Effector CD4-positive, alpha-beta T cell (primary cell): Measurements from ENCODE around the gene GPR146.

Source experiments
- DNase-seq: peaks from one replicate; pipeline ENCODE4 v3.0.0-alpha.2; 2020

The GPR146 gene

DNA sequence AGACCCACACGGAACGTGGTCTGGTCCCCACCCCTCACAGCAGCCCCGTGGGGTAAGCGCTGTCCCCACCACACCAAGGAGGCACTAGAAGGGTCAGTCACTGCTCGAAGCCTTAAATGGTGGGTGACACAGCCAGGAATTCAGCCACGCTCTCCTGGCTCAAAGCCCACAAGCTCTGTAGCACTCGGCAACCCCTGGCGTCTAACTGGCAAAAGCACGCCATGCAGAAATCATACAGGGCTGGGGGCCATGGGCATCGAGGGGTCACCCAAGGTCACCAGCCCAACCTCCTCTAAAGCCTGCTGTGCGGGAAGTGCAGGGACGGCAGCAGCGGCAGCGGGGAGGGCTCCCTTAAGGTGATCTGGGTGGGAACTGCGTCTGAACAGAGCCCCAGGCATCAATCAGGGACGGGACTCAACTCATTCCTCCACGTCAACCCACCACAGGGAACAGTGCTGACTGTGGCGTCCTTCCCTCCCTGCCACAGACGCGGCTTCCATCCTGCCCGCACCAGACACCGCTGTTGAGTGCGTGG, 51.3 kb downstream of the GPR146 start:
- no peak for DNase-seq

DNA sequence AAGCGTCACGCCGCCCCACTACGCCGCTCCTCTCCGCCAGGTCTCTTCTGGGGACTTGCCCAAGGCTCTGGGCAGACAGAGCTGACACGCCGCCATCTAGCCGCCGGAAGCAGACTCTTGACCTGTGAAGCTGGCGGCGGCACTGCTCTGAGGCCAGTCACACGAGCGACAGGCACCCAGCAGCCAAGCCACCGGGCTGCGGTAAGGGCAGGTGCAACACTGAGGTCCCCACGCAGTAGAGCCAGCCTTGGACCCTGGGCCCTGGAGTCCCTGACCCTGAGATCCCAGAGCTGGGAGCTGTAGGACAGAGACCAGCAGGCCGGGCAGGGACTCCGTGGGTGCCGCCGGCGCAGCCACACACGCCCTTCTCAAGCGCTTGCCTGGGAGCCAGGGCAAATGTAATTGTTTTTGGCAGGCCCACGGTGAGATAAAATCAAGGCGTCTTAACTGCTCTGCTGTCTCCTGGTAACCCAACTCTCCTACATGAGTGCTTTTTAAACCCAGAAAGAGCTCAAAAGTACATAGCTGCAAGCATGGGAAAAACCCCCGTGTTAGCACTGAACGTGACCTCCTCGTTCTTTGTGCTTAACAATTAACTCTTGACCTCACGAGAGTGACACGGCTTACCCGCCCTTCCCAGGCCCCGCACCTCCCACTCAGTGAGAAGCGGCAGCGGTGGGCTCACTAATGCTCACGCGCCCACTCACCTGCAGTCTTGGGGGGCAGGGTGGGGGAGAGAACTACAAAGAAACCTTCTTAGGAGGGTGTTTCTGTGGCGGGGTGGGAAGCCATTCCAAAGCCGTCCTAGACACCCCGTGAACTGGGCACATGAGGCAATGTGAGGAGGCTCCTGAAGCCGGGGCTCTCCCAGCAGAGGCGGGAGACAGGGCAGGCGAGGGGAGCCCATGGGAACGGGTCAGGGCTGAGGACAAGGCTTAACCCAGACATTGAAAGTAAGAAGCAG, 52.1 kb downstream of the GPR146 start:
- no peak for DNase-seq

DNA sequence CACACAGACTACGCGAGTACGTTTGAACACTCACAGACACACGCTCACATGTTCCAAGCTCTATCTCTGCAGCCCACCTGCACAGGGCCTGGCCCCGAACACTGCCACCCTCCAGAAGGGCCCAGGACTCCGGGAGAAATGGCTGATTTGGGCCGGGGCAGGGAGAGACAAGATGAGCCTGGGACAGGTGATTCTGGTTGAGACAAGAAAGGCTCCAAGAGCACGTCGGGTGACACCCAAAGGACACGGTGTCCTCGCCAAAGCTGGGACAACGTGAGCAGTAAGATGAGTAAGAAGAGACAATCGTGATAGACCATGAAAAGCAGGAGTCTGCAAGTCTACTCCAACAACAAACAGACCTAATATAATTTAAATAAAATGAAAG, 52.8 kb downstream of the GPR146 start:
- no peak for DNase-seq

DNA sequence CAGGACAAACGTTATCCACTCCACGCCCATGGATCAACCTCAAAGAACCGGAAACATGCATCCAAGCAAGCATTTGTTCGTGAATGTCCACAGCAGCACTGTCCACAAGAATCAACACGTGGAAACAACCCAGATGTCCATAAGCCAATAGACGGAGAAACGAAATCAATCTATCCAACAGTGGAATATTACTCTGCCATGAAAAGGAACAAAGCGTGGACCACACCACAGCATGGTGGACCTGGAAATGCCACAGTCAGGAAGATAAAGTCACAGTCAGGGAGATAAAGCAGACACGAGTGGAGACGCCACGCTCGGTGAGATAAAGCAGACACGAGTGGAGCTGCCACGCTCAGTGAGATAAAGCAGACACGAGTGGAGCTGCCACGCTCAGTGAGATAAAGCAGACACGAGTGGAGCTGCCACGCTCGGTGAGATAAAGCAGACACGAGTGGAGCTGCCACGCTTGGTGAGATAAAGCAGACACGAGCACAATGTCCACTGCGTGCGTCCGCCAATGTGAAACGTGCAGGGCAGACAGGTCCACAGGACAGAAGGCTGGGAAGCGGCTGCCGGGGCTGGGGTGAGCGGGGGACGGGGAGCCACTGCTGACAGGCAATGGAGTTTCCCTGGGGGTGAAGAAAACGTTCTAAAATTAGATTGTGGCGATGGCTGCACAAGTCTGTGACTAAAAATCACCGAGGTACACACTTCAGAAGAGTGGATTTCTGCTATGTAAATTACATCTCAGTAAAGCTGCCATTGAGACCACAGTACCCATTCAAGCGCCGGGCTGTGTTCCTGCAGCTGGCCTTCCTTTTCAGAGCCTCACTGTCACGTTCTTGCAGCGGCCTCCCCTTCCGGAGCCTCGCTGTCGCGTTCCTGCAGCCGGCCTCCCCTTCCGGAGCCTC, 54.2 kb downstream of the GPR146 start:
- DNase-seq, result no peak

DNA sequence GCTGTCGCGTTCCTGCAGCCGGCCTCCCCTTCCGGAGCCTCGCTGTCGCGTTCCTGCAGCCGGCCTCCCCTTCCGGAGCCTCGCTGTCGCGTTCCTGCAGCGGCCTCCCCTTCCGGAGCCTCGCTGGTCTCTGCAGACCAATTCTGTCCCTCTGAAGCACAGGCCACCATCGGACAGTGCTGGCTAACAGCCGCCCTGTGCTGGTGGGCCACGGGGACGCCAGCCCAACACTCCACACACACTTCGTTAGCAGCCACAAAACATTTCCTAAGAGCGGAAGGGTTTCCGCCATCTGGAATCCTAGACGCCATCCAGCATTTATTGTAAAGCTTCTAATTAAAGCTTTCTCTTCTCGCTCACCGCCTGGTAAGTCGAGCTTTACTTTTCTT, 54.8 kb downstream of the GPR146 start:
- DNase-seq, result no peak

DNA sequence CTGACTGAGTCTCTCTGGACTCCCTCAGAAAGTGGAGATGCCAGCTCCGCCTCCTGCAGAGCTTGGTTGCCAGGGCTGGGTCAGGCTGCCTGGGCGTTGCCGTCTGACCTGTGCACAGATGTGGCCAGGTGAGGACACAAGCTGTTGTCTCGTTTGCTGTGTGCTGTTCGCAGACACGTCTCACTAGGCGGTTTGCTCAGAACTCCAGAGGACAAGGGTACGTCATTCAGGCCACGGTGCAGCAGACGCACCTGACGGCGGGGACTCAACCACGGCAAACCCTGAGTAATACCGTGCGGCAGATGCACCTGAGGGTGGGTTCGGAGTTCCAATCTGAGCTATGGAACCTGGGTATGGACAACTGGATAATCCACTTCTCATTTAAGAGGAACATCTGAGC, 55.3 kb downstream of the GPR146 start:
- DNase-seq, result no peak

DNA sequence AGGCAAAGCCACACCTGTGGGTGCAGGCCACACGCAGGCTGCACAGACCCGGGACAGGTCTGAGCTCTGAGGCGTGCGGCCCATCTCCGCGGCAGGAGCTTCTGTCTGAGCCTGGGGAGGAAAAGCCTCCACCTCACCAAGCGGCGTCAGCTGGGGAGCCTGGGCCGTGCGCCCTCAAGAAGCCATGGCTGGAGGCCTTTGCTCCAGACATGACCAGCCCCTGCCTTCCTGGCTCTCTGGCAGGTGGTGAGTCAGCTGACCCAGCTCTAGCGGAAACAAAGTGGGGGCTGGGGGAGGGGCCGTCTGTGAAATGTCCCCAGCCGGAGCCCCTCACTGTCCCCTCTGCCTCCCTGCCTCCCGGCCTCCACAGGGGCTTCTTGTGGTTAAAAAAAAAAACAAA, 56.0 kb downstream of the GPR146 start:
- DNase-seq, result no peak

DNA sequence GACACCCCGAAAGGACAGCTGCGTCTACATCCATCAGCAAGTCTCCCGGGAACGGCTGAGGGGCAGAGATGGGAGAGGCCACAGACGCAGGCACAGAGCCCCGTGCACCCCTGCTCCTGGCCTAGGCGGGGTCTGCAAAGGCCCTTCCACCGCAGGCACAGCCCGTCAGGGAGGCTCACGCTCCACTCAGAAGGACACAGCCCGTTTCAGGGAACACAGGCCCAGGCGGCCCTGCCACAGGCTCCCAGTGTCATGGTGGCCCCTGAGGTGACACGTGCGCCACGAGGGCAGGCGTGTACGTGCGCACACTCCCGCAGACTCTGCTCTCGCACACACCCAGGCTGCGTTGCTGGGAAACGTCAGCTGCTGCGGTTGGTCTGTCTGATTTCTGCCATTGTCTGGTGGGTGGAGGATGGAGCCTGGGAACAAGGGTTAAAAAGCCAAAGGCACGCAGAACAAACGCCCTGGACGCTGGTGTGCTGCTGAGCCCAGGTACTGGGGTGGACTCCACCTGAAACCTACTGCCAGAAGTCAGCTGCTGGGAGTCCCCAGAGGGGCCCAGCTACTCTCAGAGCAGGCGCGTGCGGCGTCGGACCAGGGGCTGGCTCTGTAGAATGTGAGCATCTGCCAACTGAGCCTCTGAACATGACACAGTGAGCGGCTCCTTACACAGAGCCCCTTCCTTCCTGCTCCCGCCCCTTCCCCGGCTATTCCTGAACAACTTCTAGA, 56.7 kb downstream of the GPR146 start:
- DNase-seq, result no peak

DNA sequence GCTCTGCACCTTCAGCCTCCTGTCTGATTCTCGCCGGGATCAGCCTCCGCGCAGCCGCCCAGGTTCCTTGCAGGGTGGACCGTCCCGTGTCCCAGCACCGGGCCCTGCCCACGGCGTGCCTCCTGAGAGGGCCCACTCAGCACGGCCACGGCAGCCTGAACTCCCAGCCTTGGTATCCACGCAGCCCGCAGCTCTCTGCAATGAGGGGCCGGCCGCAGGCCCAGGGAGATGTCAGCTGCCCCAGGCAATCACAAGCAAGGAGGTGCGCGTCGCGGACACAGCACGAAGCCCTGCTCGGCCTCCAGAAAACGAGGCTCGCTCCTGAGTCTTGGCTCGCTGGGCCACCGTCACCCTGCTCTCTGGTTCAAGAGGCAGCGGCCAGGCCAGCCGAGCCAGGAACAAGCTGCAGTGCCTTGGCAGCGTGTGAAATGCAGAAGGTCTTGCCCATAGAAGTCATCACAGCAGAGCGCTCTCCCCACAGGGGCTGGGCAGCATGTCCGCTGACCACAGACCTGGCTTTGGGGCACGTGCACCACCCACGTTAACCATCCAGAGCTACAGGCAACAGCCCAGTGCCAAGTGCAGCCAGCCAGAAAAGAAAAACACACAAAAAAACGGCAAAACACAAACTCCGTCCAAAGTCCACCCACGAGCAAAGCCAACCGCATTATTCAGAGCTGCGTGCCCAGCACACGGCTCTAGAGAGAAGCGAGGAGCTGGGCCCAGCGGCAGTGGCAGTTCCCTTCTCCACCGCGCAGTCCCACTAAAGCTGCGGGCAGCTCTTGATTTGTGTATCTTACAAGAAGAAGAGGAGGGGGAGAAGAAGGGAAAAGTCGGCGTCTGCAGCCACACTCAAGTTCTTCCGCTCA, 57.5 kb downstream of the GPR146 start:
- DNase-seq, result no peak

DNA sequence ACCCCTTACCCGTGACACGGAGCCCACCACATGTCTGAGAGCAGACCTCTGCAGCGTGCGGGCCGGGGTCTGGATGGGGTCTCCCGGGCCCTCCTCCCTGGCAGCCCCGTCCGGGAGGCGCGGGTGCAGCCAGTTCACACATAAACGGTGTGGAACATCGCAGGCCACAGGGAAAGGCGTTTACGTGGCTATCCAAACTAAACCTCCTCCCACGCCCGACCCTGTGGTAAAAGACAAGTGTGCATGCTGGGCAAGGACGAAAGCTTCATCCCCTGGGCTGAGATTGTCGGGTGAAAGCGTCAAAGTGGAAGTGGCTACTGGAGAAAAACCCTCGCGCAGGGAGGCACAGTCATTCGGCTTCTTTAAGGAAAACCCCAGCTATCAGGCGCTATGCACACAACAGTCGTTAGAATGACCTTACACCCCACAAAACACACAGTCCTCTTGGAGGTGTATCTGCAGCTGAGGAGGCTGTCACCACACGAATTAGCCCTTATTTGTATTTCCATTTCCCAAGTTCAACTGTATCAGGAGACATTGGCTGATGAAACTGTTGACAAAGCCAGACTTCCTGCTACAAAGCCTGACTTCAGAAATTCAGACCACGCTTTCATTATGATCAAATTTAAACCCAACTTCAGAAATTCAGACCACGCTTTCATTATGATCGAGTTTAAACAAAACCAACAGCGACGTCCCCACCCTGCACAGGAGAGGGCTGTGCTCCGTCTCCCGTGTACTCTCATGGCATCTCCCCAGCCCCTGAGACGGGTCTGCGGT, 58.9 kb downstream of the GPR146 start:
- DNase-seq, result no peak

DNA sequence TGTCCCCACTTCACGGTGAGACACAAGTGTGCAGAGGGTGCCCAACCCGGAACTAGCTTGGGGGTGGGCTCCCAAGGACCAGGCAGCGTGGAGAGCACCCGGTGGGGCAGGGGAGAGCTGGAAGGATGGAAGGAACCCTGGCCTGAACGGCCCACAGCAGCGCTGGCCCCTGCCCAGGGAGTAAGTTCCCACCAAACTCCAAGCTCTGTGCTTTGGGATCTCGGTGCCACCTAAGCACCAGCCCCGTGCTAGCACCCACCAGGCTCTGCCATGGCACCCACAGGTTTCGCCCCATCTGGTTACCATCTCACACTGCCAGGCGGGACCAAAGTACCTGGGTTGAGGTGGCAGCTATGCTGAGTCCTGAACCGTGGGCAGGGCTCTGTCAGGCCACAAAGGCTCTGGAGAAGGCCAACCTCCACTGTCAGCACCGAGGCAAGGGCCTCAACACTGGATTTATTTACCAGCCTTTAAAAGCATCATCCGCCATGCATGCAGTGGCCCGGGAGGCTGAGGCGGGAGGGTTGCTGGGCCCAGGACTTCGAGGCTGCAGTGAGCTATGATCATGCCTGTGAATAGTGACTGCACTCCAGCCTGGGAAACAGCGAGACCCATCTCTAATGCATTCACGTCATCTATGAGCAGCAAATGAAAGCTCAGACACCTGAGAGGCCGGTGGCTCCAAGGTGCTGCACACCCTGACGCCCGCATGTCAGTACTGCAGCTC, 59.6 kb downstream of the GPR146 start:
- no peak for DNase-seq

DNA sequence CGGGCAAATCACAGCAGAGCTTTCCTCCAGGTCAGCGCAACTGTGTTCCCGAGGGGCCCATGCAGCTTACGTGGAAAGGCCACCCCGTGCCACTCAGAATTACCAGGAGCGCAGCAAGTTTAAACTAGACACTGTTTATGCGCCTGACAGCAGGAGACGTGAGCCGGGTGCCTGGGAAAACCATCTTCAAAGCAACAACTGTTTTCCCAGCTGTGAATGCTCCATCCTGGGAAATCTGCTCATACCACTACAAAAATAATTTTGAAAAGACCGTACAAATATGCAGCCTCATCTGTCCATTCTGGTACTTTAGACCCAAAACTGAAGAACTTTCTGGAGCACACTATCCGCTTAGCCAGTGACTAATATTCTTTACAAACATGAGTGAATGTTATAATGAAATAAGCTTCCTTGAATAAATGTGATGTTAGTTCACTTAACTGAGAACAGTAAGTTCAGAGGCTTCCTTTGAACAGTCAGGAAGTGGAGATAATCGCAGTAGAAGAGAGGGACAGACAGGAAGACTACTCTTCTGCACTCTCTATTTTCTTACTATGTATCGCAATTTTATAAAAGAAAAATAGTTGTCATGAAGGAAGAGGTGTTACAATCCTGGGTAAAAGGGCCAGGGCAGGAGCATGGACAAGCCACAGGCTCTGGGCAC, 60.3 kb downstream of the GPR146 start:
- no peak for DNase-seq

DNA sequence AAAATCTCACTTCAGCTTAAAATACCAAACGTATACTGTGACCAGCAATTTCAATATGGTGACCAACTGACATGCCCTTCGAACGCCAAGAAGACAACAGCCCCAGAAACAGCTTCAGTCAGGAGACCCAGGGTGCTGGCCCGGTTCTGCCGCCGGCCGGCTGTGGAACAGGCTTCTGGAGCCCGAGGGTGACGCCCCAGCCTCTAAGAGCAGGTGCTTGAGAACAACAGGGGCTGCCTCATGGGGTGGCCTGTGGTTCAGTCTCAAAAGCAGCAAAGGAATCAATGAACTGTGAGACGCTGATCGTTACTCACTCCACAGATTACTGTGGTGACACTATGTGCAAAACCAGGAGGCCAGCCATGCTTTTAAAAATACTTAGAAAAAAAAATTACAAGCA, 60.8 kb downstream of the GPR146 start:
- no peak for DNase-seq

DNA sequence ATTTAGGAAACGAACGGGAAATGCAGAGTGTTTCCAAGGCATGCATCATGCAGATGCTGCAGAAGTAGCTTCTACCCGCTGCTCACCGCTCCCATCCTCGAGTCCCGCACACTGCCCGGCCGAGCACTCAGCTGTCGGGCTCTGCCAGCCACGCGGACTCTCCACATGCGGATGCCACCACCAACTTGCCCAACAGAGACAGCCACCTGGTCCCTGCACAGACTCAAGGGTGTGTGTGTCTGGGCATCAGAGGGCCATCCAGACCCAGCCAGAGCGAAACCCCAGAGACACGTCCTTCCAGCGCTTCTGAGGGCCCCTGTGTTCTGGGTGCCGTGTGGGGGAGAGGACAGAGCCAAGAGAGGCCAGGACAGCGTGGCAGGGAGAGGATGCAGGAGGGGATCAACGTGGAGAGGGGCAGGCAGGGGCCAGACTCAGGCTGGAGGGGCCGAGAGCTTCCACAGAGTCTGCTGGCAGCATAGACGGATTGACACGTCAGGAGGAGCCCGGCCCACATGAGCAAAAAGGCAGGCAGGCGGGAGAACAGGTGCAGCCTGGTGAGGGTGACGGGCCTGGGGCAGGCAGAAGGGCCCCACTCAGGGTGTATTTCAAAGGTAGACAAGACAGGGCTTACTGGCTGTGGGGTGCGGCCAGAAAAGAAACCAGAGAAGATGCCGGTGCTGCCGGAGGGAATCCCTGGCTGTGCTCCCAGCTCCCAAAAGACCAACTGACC, 61.9 kb downstream of the GPR146 start:
- DNase-seq, result no peak

DNA sequence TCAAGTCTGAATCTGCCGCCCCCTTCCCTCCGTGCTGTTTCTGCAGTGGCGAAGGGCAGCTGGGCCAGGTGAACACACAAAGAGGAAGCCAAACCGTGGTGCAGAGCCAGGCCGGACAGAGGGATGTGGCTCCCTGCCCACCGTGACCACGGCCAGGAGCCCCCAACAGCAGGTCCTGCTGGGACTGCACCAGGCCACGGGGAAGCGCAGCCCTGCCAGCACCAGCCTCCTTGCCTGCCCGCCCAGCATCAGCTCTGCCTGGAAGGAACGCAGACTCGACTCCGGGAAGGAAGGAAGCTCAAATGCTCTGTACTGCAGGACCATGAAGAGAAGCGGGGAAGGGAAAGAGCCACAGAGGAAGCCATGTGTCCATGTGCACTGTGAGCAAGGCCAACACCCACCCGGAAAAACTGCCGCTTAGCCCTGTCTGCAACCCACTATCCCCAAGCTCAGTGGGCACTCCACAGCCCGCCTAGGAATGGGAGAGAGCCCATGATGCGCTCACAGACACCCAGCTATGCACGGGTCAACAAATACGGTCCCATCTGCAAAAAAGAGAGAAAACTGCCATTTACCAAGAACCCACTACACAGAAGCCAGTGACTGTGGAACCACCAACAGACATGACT, 62.6 kb downstream of the GPR146 start:
- DNase-seq, result no peak

DNA sequence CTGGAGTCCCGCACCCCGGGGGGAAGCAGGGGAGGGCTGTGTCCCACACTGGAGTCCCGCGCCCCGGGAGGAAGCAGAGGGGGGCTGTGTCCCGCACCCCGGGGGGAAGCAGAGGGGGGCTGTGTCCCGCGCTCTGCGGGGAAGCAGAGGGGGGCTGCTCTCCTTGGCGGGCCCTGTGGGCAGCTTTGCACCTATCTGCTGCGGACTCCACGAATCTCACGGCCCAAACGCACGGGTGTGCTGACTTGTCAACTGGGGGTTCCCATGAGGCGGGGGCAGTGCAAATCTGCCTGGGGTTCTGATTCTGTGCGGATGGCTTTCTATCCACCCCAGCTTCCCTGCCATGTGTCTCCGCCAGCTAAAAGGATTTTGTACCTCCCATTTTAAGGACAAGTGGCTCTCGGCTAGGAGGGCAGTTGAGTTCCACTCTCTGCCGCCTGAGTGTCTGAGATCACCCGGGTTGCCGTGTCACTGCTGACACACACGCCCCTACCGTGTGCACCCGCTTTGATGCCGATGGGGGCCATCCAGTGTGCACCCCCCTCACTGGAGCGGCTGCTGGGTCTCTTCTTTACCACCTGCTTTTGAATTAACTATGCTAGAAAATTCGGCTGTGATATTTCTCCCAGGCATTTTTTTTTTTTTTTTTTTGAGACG, 64.0 kb downstream of the GPR146 start:
- DNase-seq, result no peak
